GM12878 (cell line): Measurements from ENCODE around the gene TACR1. TPM values are rescaled to one million over a fixed set of nuclear protein-coding genes. Genes with fewer than 3 reads are reported as not detected.

ENCODE experiments used
- ATAC-seq: fragments of 200-7000 bp; cut with Tn5 transposase; 3 replicates; pipeline ENCODE4 v1.9.1; 2020; ENCODE audit warnings: mild to moderate bottlenecking, moderate library complexity
- BruUV-seq: library from RNA; stranded (reverse); fragments of 400-500 nt; replicated peaks from 2 replicates; lab custom pipeline; 2021; lab: Mats Ljungman, UMichigan
- CTCF ChIA-PET: fragments of 300-600 bp; sonication (Branson Sonifier 250); formaldehyde crosslinking; extraction: SDS; loops from one replicate; lab custom pipeline; 2021; ENCODE audit warnings: inconsistent platforms; lab: Yijun Ruan, JAX
- POLR2A ChIA-PET: fragments of 350-600 bp; formaldehyde crosslinking; extraction: SDS; loops from one replicate; lab custom pipeline; 2021; ENCODE audit warnings: inconsistent platforms; lab: Charles Lee
- RAD21 ChIA-PET: fragments of 300-600 bp; sonication (Branson Sonifier 250); formaldehyde crosslinking; loops from one replicate; lab custom pipeline; 2023; ENCODE audit warnings: antibody characterized with exemption; ENCODE audit not compliant: unreplicated experiment; lab: Charles Lee
- SMC1A ChIA-PET: fragments of 300-600 bp; sonication (Branson Sonifier 250); formaldehyde crosslinking; loops from one replicate; lab custom pipeline; 2023; ENCODE audit not compliant: unreplicated experiment, uncharacterized antibody; lab: Charles Lee
- DNase-seq: peaks from one replicate; pipeline ENCODE4 v3.0.0-alpha.2; 2011; ENCODE audit warnings: low read depth, low spot score
- FAIRE-seq: peaks from 3 replicates; lab custom pipeline; 2011; peaks lifted over from hg19 to GRCh38; lab: Jason Lieb, UNC
- H2AFZ ChIP-seq: 2 replicates; pipeline ENCODE4 v1.6.0; 2011; ENCODE audit warnings: low read depth, low read length, control low read depth; ENCODE audit not compliant: control insufficient read depth
- H3K27ac ChIP-seq: 2 replicates; pipeline ENCODE4 v1.5.1; 2011; ENCODE audit warnings: control low read depth; ENCODE audit not compliant: control insufficient read depth, insufficient read depth
- H3K27me3 ChIP-seq, 2 experiments: replicated peaks in 1 of 2; 2 replicates each; pipeline versions ENCODE4 v1.6.0 to v1.6.1; 2011; ENCODE audit warnings: low read length in 1 of 2; ENCODE audit not compliant: control insufficient read depth in 2 of 2, insufficient read depth in 2 of 2
- H3K36me3 ChIP-seq, 2 experiments: 2 replicates each; pipeline ENCODE4 v1.5.1; 2011; ENCODE audit warnings: low read length in 1 of 2; ENCODE audit not compliant: control insufficient read depth in 2 of 2, insufficient read depth in 2 of 2
- H3K4me1 ChIP-seq: 2 replicates; pipeline ENCODE4 v1.6.1; 2011; ENCODE audit warnings: mild to moderate bottlenecking, low read length, moderate library complexity, mixed read lengths; ENCODE audit not compliant: control insufficient read depth, insufficient read depth
- H3K4me2 ChIP-seq: 2 replicates; pipeline ENCODE4 v1.6.0; 2011; ENCODE audit warnings: control low read depth; ENCODE audit not compliant: control insufficient read depth, insufficient read depth
- H3K4me3 ChIP-seq: fragments of 200-600 bp; sonication (generic); 2 replicates; pipeline ENCODE4 v1.5.1; 2016
- H3K79me2 ChIP-seq: 2 replicates; pipeline ENCODE4 v1.6.0; 2011; ENCODE audit warnings: low read length; ENCODE audit not compliant: control insufficient read depth, insufficient read depth
- H3K9ac ChIP-seq: 2 replicates; pipeline ENCODE4 v1.8.0; 2011; ENCODE audit warnings: low read length, control low read depth, mixed read lengths; ENCODE audit not compliant: control insufficient read depth, insufficient read depth
- H3K9me3 ChIP-seq: replicated peaks from 3 replicates; pipeline ENCODE4 v1.5.1; 2011; ENCODE audit warnings: mild to moderate bottlenecking, low read length; ENCODE audit not compliant: control insufficient read depth, insufficient read depth
- H4K20me1 ChIP-seq: 2 replicates; pipeline ENCODE4 v1.6.0; 2011; ENCODE audit not compliant: control insufficient read depth, insufficient read depth
- ASH2L ChIP-seq: fragments of 300-600, 200-600 bp; sonication (generic); IDR thresholded peaks from 2 replicates; pipeline ENCODE4 v1.6.1; 2017; ENCODE audit warnings: low read depth, mild to moderate bottlenecking, borderline replicate concordance
- EP300 ChIP-seq, 2 experiments: fragments of 150-350 bp in 1 of 2; IDR thresholded peaks; 2 replicates each; pipeline ENCODE4 v1.6.1; 2011 to 2012; ENCODE audit warnings: low read depth in 2 of 2, low read length in 2 of 2, borderline replicate concordance in 1 of 2, improper control_type of control experiment in 1 of 2, inconsistent platforms in 1 of 2; ENCODE audit not compliant: control insufficient read depth in 1 of 2
- JUND ChIP-seq: IDR thresholded peaks from 2 replicates; pipeline ENCODE4 v1.6.1; 2012; ENCODE audit warnings: low read depth, mild to moderate bottlenecking, low read length, improper control_type of control experiment, moderate library complexity
- KDM1A ChIP-seq: fragments of 200-600 bp; sonication (generic); IDR thresholded peaks from 2 replicates; pipeline ENCODE4 v1.6.1; 2016; ENCODE audit warnings: borderline replicate concordance
- NBN ChIP-seq: fragments of 450-650 bp; IDR thresholded peaks from 2 replicates; pipeline ENCODE4 v1.6.1; 2016
- POLR2AphosphoS2 ChIP-seq: IDR thresholded peaks from 2 replicates; pipeline ENCODE4 v1.6.1; 2011; ENCODE audit warnings: low read depth, mild to moderate bottlenecking, low read length, improper control_type of control experiment, moderate library complexity
- SPI1 ChIP-seq: IDR thresholded peaks from 2 replicates; pipeline ENCODE4 v1.6.1; 2011; ENCODE audit warnings: low read depth, mild to moderate bottlenecking, low read length, moderate library complexity, borderline replicate concordance; ENCODE audit not compliant: insufficient read depth
- SREBF2 ChIP-seq: IDR thresholded peaks from 2 replicates; pipeline ENCODE4 v1.6.1; 2012; ENCODE audit warnings: mild to moderate bottlenecking, low read length
- SRF ChIP-seq, 2 experiments: IDR thresholded peaks; 2 replicates each; pipeline ENCODE4 v1.6.1; 2011; ENCODE audit warnings: low read depth in 2 of 2, low read length in 2 of 2, mild to moderate bottlenecking in 1 of 2, moderate library complexity in 1 of 2
- TCF12 ChIP-seq: IDR thresholded peaks from 2 replicates; pipeline ENCODE4 v1.6.1; 2011; ENCODE audit warnings: low read depth, mild to moderate bottlenecking, low read length
- TCF3 ChIP-seq: IDR thresholded peaks from 2 replicates; pipeline ENCODE4 v1.6.1; 2012; ENCODE audit warnings: low read depth, mild to moderate bottlenecking, low read length, borderline replicate concordance; ENCODE audit not compliant: insufficient read depth
- USF1 ChIP-seq: IDR thresholded peaks from 2 replicates; pipeline ENCODE4 v1.6.1; 2011; ENCODE audit warnings: borderline replicate concordance, low read depth, mild to moderate bottlenecking, moderate library complexity, mixed read lengths, low read length; ENCODE audit not compliant: insufficient read depth; ENCODE audit errors: extremely low read length
- WGBS: methylation state at CpG from one replicate; pipeline ENCODE4 v1.1.6; 2016; ENCODE audit warnings: low lambda C conversion rate; ENCODE audit not compliant: insufficient replicate concordance, insufficient coverage; ENCODE audit errors: missing lambda C conversion rate; 5-methylcytosine and 5-hydroxymethylcytosine counted together
- in situ Hi-C: fragments of 300-500 bp; cut with MboI; formaldehyde crosslinking; loops from 9 replicates; pipeline ENCODE4 v1.14.3; 2018; ENCODE audit warnings: mixed read lengths
- intact Hi-C: fragments of 100-400 bp; cut with micrococcal nuclease; formaldehyde crosslinking; loops from one replicate; pipeline ENCODE4 v1.14.2; 2022; ENCODE audit not compliant: unreplicated experiment
- polyA plus RNA-seq, 11 experiments: library from polyadenylated mRNA; depleted of rRNA in 4 of 11; unstranded in 6 of 11; stranded (reverse) in 5 of 11; fragments of >200 nt; fragmentation: Nextera tagmentation in 4 of 11; fragmentation: Illumina TruSeq in 1 of 11; extraction: Ambion mirVana in 4 of 11; extraction: Trizol in 1 of 11; gene quantifications; 1 replicate in 1 of 11; 2 replicates in 10 of 11; pipeline versions ENCODE4 v1.2.1 to v1.2.3, GENCODE V29; 2011 to 2016; ENCODE audit warnings: inconsistent platforms in 2 of 11, missing spikeins in 2 of 11, low read depth in 1 of 11
- total RNA-seq, 4 experiments: library from RNA; depleted of rRNA in 3 of 4; stranded (reverse); fragments of >200 nt in 3 of 4; fragmentation: Illumina TruSeq in 1 of 4; extraction: Trizol in 1 of 4; gene quantifications; 2 replicates each; pipeline versions ENCODE4 v1.2.1 to v1.2.3, GENCODE V29; 2013 to 2021

TACR1 gene
- total and polyA plus RNA-seq, 10 of the 15 experiments (the other 5 are each of a cell fraction or from before 2014, with no cell fraction given) = 0.04 to 1.4 (median 0.15) TPM

DNA sequence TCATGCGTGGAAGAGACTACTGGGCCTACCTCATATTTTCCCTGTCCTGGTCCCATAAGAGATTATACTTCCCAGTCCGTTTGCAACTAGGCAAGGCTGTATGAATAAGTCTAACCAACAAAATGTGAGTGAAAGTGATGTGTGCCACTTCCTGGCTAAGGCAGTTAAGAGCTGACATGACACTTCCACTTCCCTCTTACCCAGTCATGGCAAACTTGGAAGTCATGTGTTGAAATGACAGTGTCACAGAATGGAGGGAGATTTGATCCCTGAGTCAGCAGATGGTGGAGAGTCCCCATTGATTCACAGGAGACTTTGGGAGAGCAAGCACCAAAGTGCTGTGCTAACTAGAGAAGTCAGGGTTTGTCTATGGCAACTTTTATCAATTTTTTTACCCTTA lies 36.4 kb downstream of the TACR1 start:
- no peaks in the 10 kb centered on the region for H3K79me2 ChIP-seq
- no TSS peak for BruUV-seq
- H3K36me3 ChIP-seq = no peaks in the 10 kb centered on the region
- TF ChIP-seq POLR2AphosphoS2 (no peak), SPI1 (peak; percentile 36; the same call in 1 of the 2 replicates)
- ChIA-PET POLR2A (no interaction called here), RAD21 (no interaction called here), CTCF (interaction anchor here (0.5 kb wide), 1 partner anchor 413 kb away, joined by 3 read pairs; no protein-coding TSS in a partner anchor), SMC1A (interaction anchor here (0.5 kb wide), 1 partner anchor 33 kb away, joined by 4 read pairs; no protein-coding TSS in a partner anchor)
- H3K4me3 ChIP-seq = no peak overlapping the region
- in situ Hi-C loops (no loop called here), intact Hi-C loops (no loop called here)
- FAIRE-seq (no peak), DNase-seq (peak; percentile 15), ATAC-seq (peak; percentile 34)
- no peak overlapping the region for H2AFZ ChIP-seq
- no peaks in the 10 kb centered on the region for H3K4me1 ChIP-seq
- WGBS = 23% methylated on average over 2 of the region's 2 CpGs
- no peak overlapping the region for H3K4me2 ChIP-seq
- H3K9me3 ChIP-seq = no peaks in the 10 kb centered on the region
- H3K27me3 ChIP-seq = no peaks in the 10 kb centered on the region
- H3K27ac ChIP-seq = no peak overlapping the region
- no peaks in the 10 kb centered on the region for H4K20me1 ChIP-seq
- no peak overlapping the region for H3K9ac ChIP-seq

DNA sequence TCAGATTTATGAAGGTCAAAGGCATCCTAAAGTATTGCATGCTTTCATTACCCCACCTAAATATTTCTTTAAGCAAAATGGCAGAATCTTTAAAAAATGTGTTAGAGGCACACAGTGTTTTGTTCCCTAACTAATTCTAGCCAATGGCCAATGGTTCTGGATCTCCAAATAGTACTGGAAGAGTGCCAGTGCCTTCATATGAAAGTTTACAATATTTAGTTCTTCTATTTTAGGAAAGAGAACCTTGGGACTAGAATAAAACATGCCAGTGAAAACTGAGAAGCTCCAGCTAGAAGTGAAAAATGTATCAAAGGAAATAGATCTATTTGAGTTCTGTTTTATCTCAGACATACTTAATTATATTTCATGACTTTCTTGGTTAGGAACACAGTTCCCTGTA lies 37.1 kb downstream of the TACR1 start:
- no peak overlapping the region for H3K27ac ChIP-seq
- no peak for DNase-seq
- H3K4me3 ChIP-seq = no peak overlapping the region
- H3K4me2 ChIP-seq = no peak overlapping the region
- H3K4me1 ChIP-seq = no peaks in the 10 kb centered on the region
- H3K27me3 ChIP-seq = no peaks in the 10 kb centered on the region
- H4K20me1 ChIP-seq = no peaks in the 10 kb centered on the region
- no peak overlapping the region for H2AFZ ChIP-seq
- ChIA-PET RAD21 (interaction anchor here (1.0 kb wide), 1 partner anchor 87 kb away, joined by 3 read pairs; no protein-coding TSS in a partner anchor), CTCF (no interaction called here), SMC1A (no interaction called here), POLR2A (no interaction called here)
- no peaks in the 10 kb centered on the region for H3K9me3 ChIP-seq
- no TSS peak for BruUV-seq
- intact Hi-C loops (no loop called here), in situ Hi-C loops (no loop called here)
- no peak for ATAC-seq
- no peaks in the 10 kb centered on the region for H3K36me3 ChIP-seq
- FAIRE-seq = no peak
- H3K9ac ChIP-seq = no peak overlapping the region
- TF ChIP-seq KDM1A (no peak), NBN (no peak), EP300 (IDR thresholded peaks at IDR 0.05; ENCODE audit: borderline replicate concordance in 1 of 2, control insufficient read depth in 1 of 2, low read depth in 2 of 2, low read length in 2 of 2) (no peak), JUND (no peak), ASH2L (no peak), TCF3 (no peak), SREBF2 (no peak), USF1 (no peak), TCF12 (no peak), SRF (IDR thresholded peaks at IDR 0.05; ENCODE audit: low read depth in 2 of 2, low read length in 2 of 2) (no peak)
- no peaks in the 10 kb centered on the region for H3K79me2 ChIP-seq
